ENCODE results near the gene SLC24A4.

GRCh38 chr14:92386637-92387036 is 63.7 kb downstream of the SLC24A4 start:
- TF ChIP-seq MXI1 (IDR thresholded peaks at IDR 0.05; ENCODE audit: borderline replicate concordance, low read depth, low read length) (no peak), CTCF (conservative IDR thresholded peaks at IDR 0.05; ENCODE audit: low read depth, low read length) (no peak), POLR2A (IDR thresholded peaks at IDR 0.05; ENCODE audit: low read depth, low read length) (no peak), BHLHE40 (IDR thresholded peaks at IDR 0.05; ENCODE audit: low read depth, low read length) (no peak)

All from IMR-90 (cell line).